HEK293 (cell line): Measurements from ENCODE around the gene PTH2.

Experiments
- CTCF ChIA-PET: fragments of 350-600 bp; formaldehyde crosslinking; extraction: SDS; loops from one replicate; lab custom pipeline; 2021; ENCODE audit warnings: antibody characterized with exemption; lab: Yijun Ruan, JAX
- POLR2A ChIA-PET: fragments of 300-600 bp; formaldehyde crosslinking; extraction: SDS; loops from one replicate; lab custom pipeline; 2020; ENCODE audit warnings: antibody characterized with exemption, inconsistent platforms; lab: Yijun Ruan, JAX
- H3K27ac ChIP-seq: fragments of 200-500 bp; sonication (Bioruptor generic); 2 replicates; pipeline ENCODE4 v1.5.1; 2014; ENCODE audit warnings: low read depth, low read length, control low read depth, inconsistent platforms; ENCODE audit errors: extremely low read depth
- H3K36me3 ChIP-seq, 2 experiments: fragments of 200-500 bp in 1 of 2; sonication (Bioruptor generic) in 1 of 2; 1 replicate in 1 of 2; 2 replicates in 1 of 2; pipeline ENCODE4 v1.5.1; 2014 to 2017; ENCODE audit warnings: inconsistent platforms in 2 of 2, low read length in 2 of 2; ENCODE audit not compliant: control insufficient read depth in 2 of 2, insufficient read depth in 1 of 2
- H3K4me1 ChIP-seq: fragments of 200-500 bp; sonication (Bioruptor generic); 2 replicates; pipeline ENCODE4 v1.5.1; 2014; ENCODE audit warnings: mild to moderate bottlenecking, low read length, inconsistent platforms; ENCODE audit not compliant: control insufficient read depth, insufficient read depth
- H3K4me3 ChIP-seq: 2 replicates; pipeline ENCODE4 v1.5.1; 2011; ENCODE audit warnings: low read depth, mild to moderate bottlenecking, control low read depth, low read length, moderate library complexity
- H3K9me3 ChIP-seq: fragments of 200-500 bp; sonication (Bioruptor generic); 2 replicates; pipeline ENCODE4 v1.5.1; 2014; ENCODE audit warnings: low read depth, low read length, inconsistent platforms; ENCODE audit not compliant: control insufficient read depth, insufficient read depth
- GFI1B ChIP-seq: fragments of 450-650 bp; formaldehyde crosslinking; IDR thresholded peaks from 2 replicates; pipeline ENCODE4 v1.5.1; 2016; ENCODE audit warnings: missing biosample characterization, missing genetic modification characterization
- GLIS1 ChIP-seq: fragments of 450-650 bp; formaldehyde crosslinking; IDR thresholded peaks from 2 replicates; pipeline ENCODE4 v1.5.1; 2016; ENCODE audit warnings: missing biosample characterization, missing genetic modification characterization
- IKZF3 ChIP-seq: fragments of 450-650 bp; IDR thresholded peaks from 2 replicates; pipeline ENCODE4 v1.5.0; 2018; ENCODE audit warnings: missing biosample characterization, mild to moderate bottlenecking, missing genetic modification characterization, moderate library complexity
- KLF8 ChIP-seq: fragments of 450-650 bp; formaldehyde crosslinking; IDR thresholded peaks from 2 replicates; pipeline ENCODE4 v1.5.1; 2016; ENCODE audit warnings: missing biosample characterization, missing genetic modification characterization
- OSR2 ChIP-seq: fragments of 450-650 bp; formaldehyde crosslinking; IDR thresholded peaks from 2 replicates; pipeline ENCODE4 v1.5.1; 2016; ENCODE audit warnings: missing biosample characterization, missing genetic modification characterization
- SETDB1 ChIP-seq: IDR thresholded peaks from one replicate; pipeline ENCODE4 v1.6.1; 2017; ENCODE audit warnings: mild to moderate bottlenecking, low read length, moderate library complexity, mixed read lengths; ENCODE audit not compliant: insufficient read length
- SP2 ChIP-seq: fragments of 450-650 bp; formaldehyde crosslinking; IDR thresholded peaks from 2 replicates; pipeline ENCODE4 v1.5.1; 2016; ENCODE audit warnings: missing biosample characterization, missing genetic modification characterization
- SP3 ChIP-seq: fragments of 450-650 bp; formaldehyde crosslinking; IDR thresholded peaks from 2 replicates; pipeline ENCODE4 v1.5.1; 2016; ENCODE audit warnings: missing biosample characterization, missing genetic modification characterization
- TRIM28 ChIP-seq: IDR thresholded peaks from 2 replicates; pipeline ENCODE4 v1.6.1; 2011; ENCODE audit warnings: low read length, control low read depth, borderline replicate concordance
- WT1 ChIP-seq: fragments of 450-650 bp; formaldehyde crosslinking; IDR thresholded peaks from 2 replicates; pipeline ENCODE4 v1.5.1; 2016; ENCODE audit warnings: missing biosample characterization, missing genetic modification characterization
- ZBTB17 ChIP-seq: fragments of 450-650 bp; formaldehyde crosslinking; IDR thresholded peaks from 2 replicates; pipeline ENCODE4 v1.5.1; 2016; ENCODE audit warnings: missing biosample characterization, missing genetic modification characterization
- ZBTB20 ChIP-seq: fragments of 450-650 bp; formaldehyde crosslinking; IDR thresholded peaks from 2 replicates; pipeline ENCODE4 v1.5.1; 2016; ENCODE audit warnings: missing biosample characterization, missing genetic modification characterization
- ZEB2 ChIP-seq: fragments of 450-650 bp; formaldehyde crosslinking; IDR thresholded peaks from 2 replicates; pipeline ENCODE4 v1.5.1; 2016; ENCODE audit warnings: missing biosample characterization, missing genetic modification characterization
- ZFP69B ChIP-seq: fragments of 450-650 bp; formaldehyde crosslinking; IDR thresholded peaks from 2 replicates; pipeline ENCODE4 v1.5.1; 2016; ENCODE audit warnings: missing biosample characterization, missing genetic modification characterization
- ZNF146 ChIP-seq: fragments of 450-650 bp; formaldehyde crosslinking; IDR thresholded peaks from 2 replicates; pipeline ENCODE4 v1.5.1; 2016; ENCODE audit warnings: missing biosample characterization, missing genetic modification characterization
- ZNF155 ChIP-seq: fragments of 450-650 bp; formaldehyde crosslinking; IDR thresholded peaks from 2 replicates; pipeline ENCODE4 v1.5.1; 2016; ENCODE audit warnings: missing biosample characterization, missing genetic modification characterization
- ZNF169 ChIP-seq: fragments of 450-650 bp; formaldehyde crosslinking; IDR thresholded peaks from 2 replicates; pipeline ENCODE4 v1.5.1; 2016; ENCODE audit warnings: missing biosample characterization, missing genetic modification characterization
- ZNF2 ChIP-seq: fragments of 450-650 bp; formaldehyde crosslinking; IDR thresholded peaks from 2 replicates; pipeline ENCODE4 v1.5.1; 2016; ENCODE audit warnings: missing biosample characterization, missing genetic modification characterization
- ZNF202 ChIP-seq: fragments of 450-650 bp; formaldehyde crosslinking; IDR thresholded peaks from 2 replicates; pipeline ENCODE4 v1.5.1; 2016; ENCODE audit warnings: missing biosample characterization, missing genetic modification characterization, borderline replicate concordance
- ZNF223 ChIP-seq: fragments of 450-650 bp; formaldehyde crosslinking; IDR thresholded peaks from 2 replicates; pipeline ENCODE4 v1.5.1; 2016; ENCODE audit warnings: missing biosample characterization, missing genetic modification characterization
- ZNF24 ChIP-seq: fragments of 450-650 bp; formaldehyde crosslinking; IDR thresholded peaks from 2 replicates; pipeline ENCODE4 v1.5.1; 2016; ENCODE audit warnings: missing biosample characterization, missing genetic modification characterization
- ZNF292 ChIP-seq: fragments of 450-650 bp; formaldehyde crosslinking; IDR thresholded peaks from 2 replicates; pipeline ENCODE4 v1.5.1; 2016; ENCODE audit warnings: low read depth, missing biosample characterization, missing genetic modification characterization, borderline replicate concordance
- ZNF335 ChIP-seq: fragments of 450-650 bp; formaldehyde crosslinking; conservative IDR thresholded peaks from 2 replicates; pipeline ENCODE4 v1.5.1; 2016; ENCODE audit warnings: missing biosample characterization, missing genetic modification characterization
- ZNF341 ChIP-seq: fragments of 450-650 bp; formaldehyde crosslinking; IDR thresholded peaks from 2 replicates; pipeline ENCODE4; 2016; ENCODE audit warnings: low read depth, missing biosample characterization, missing genetic modification characterization
- ZNF366 ChIP-seq: fragments of 450-650 bp; formaldehyde crosslinking; conservative IDR thresholded peaks from 2 replicates; pipeline ENCODE4 v1.5.1; 2016; ENCODE audit warnings: missing biosample characterization, missing genetic modification characterization
- ZNF561 ChIP-seq: fragments of 450-650 bp; IDR thresholded peaks from 2 replicates; pipeline ENCODE4 v1.5.1; 2018; ENCODE audit warnings: missing biosample characterization, missing genetic modification characterization, borderline replicate concordance
- ZNF600 ChIP-seq: fragments of 450-650 bp; formaldehyde crosslinking; IDR thresholded peaks from 2 replicates; pipeline ENCODE4 v1.5.1; 2016; ENCODE audit warnings: missing biosample characterization, missing genetic modification characterization
- ZNF660 ChIP-seq: fragments of 450-650 bp; IDR thresholded peaks from 2 replicates; pipeline ENCODE4 v1.5.1; 2018; ENCODE audit warnings: missing biosample characterization, mild to moderate bottlenecking, missing genetic modification characterization
- ZSCAN30 ChIP-seq: fragments of 450-650 bp; IDR thresholded peaks from 2 replicates; pipeline ENCODE4 v1.5.1; 2018; ENCODE audit warnings: missing biosample characterization, mild to moderate bottlenecking, missing genetic modification characterization, moderate library complexity
- ZXDB ChIP-seq: fragments of 450-650 bp; formaldehyde crosslinking; IDR thresholded peaks from 2 replicates; pipeline ENCODE4 v1.5.1; 2016; ENCODE audit warnings: missing biosample characterization, missing genetic modification characterization
- TF ChIP-seq, protein P1 (sequence below): fragments of 450-650 bp; formaldehyde crosslinking; conservative IDR thresholded peaks from 2 replicates; pipeline ENCODE4 v1.5.1; 2016; ENCODE audit warnings: low read depth, missing biosample characterization, missing genetic modification characterization
- TF ChIP-seq, protein P2 (sequence below): fragments of 450-650 bp; IDR thresholded peaks from 2 replicates; pipeline ENCODE4 v1.5.1; 2018; ENCODE audit warnings: missing biosample characterization, mild to moderate bottlenecking, missing genetic modification characterization
- TF ChIP-seq, protein P3 (sequence below): sonication (generic); formaldehyde crosslinking; IDR thresholded peaks from 2 replicates; pipeline ENCODE4 v1.8.1; 2022; ENCODE audit warnings: mild to moderate bottlenecking, moderate library complexity, missing genetic modification reagents

PTH2 gene

DNA sequence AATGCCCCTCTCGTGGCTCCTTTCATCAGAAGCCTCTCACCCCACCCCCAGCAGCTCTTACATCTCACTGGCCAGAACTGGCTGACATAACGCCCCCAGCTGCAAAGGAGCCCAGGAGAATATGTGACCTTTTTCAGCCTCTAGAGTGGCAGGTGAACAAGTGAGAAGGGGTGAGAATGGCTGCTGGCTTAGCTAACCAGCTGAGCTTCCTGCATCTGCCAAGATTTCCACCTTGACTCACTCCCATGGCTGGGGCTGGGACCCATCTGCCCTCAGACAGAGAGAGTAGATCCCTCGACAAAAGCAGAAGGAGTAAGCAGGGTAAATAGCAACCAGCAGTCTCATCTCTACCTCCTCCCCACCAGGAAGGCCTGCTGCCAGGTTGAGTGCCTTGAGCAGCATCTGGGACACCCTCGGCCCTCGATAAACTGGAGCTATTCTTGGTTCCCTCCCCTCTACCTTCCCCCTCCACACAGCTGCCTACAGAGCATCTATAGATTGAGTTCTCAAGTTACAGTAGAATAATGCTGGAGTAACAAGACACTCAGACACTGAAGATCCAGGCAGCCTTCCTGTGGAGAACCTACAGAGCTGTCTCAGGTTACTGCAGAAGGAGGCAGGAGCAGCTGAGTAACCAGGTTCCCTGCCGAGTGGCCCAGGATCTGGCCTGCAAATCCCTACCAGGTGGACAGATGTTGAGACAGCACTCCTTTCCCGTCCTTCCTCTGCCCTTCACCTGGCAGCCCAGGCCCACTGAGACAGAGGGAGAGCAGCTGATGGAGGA lies 19.6 kb downstream of the PTH2 start:
- ChIA-PET POLR2A (interaction anchor here (0.5 to 1.8 kb wide), 7 partner anchors 12 to 272 kb away, joined by 3 to 9 read pairs (median 3); partner anchors contain the start of gene ALDH16A1), CTCF (interaction anchor here (0.5 to 1.3 kb wide), 6 partner anchors 10 to 275 kb away, joined by 3 to 5 read pairs (median 4); no protein-coding TSS in a partner anchor)
- H3K4me3 ChIP-seq: no peak overlapping the region
- peaks cover 10% of the 10 kb centered on the region for H3K4me1 ChIP-seq
- no peaks in the 10 kb centered on the region for H3K9me3 ChIP-seq
- H3K36me3 ChIP-seq: no peaks in the 10 kb centered on the region
- H3K27ac ChIP-seq: peak overlapping the region; percentile 74
- TF ChIP-seq ZNF223 (tag by site-specific recombination) (peak; percentile 85), ZNF2 (tag by site-specific recombination) (peak; percentile 90), ZSCAN30 (peak; percentile 73; the same call in 1 of the 2 replicates), ZNF155 (no peak), SP3 (tag by site-specific recombination) (peak; percentile 25; the same call in 1 of the 2 replicates), TRIM28 (peak; percentile 97), ZNF561 (peak; percentile 79; the same call in 1 of the 2 replicates), KLF8 (tag by site-specific recombination) (peak; percentile 76), ZNF169 (tag by site-specific recombination) (no peak), ZFP69B (tag by site-specific recombination) (0 out of 2 replicates have a peak, but pooled peaks have one; percentile 22), ZNF341 (peak; percentile 96), ZNF146 (tag by site-specific recombination) (no peak), GFI1B (tag by site-specific recombination) (no peak), ZNF366 (tag by site-specific recombination) (peak; percentile 74), OSR2 (tag by site-specific recombination) (peak; percentile 95), ZNF292 (tag by site-specific recombination) (no peak), WT1 (tag by site-specific recombination) (peak; percentile 55; the same call in 1 of the 2 replicates), ZNF600 (tag by site-specific recombination) (peak; percentile 96), ZNF660 (tag by site-specific recombination) (peak; percentile 82), ZNF202 (tag by site-specific recombination) (no peak), GLIS1 (peak; percentile 60), ZNF335 (tag by site-specific recombination) (peak; percentile 61), ZNF24 (0 out of 2 replicates have a peak, but pooled peaks have one; percentile 48), ZXDB (tag by site-specific recombination) (peak; percentile 65), ZBTB20 (tag by site-specific recombination) (peak; percentile 51), ZBTB17 (peak; percentile 99), ZEB2 (tag by site-specific recombination) (peak; percentile 33; the same call in 1 of the 2 replicates), IKZF3 (tag by site-specific recombination) (peak; percentile 91), SETDB1 (peak; percentile 70), SP2 (tag by site-specific recombination) (peak; percentile 14; the same call in 1 of the 2 replicates)
- TF ChIP-seq, protein P1, sequence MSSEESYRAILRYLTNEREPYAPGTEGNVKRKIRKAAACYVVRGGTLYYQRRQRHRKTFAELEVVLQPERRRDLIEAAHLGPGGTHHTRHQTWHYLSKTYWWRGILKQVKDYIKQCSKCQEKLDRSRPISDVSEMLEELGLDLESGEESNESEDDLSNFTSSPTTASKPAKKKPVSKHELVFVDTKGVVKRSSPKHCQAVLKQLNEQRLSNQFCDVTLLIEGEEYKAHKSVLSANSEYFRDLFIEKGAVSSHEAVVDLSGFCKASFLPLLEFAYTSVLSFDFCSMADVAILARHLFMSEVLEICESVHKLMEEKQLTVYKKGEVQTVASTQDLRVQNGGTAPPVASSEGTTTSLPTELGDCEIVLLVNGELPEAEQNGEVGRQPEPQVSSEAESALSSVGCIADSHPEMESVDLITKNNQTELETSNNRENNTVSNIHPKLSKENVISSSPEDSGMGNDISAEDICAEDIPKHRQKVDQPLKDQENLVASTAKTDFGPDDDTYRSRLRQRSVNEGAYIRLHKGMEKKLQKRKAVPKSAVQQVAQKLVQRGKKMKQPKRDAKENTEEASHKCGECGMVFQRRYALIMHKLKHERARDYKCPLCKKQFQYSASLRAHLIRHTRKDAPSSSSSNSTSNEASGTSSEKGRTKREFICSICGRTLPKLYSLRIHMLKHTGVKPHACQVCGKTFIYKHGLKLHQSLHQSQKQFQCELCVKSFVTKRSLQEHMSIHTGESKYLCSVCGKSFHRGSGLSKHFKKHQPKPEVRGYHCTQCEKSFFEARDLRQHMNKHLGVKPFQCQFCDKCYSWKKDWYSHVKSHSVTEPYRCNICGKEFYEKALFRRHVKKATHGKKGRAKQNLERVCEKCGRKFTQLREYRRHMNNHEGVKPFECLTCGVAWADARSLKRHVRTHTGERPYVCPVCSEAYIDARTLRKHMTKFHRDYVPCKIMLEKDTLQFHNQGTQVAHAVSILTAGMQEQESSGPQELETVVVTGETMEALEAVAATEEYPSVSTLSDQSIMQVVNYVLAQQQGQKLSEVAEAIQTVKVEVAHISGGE (tag by site-specific recombination): peak; percentile 71
- TF ChIP-seq, protein P2, sequence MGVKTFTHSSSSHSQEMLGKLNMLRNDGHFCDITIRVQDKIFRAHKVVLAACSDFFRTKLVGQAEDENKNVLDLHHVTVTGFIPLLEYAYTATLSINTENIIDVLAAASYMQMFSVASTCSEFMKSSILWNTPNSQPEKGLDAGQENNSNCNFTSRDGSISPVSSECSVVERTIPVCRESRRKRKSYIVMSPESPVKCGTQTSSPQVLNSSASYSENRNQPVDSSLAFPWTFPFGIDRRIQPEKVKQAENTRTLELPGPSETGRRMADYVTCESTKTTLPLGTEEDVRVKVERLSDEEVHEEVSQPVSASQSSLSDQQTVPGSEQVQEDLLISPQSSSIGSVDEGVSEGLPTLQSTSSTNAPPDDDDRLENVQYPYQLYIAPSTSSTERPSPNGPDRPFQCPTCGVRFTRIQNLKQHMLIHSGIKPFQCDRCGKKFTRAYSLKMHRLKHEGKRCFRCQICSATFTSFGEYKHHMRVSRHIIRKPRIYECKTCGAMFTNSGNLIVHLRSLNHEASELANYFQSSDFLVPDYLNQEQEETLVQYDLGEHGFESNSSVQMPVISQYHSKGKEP (tag by site-specific recombination): peak; percentile 62
- TF ChIP-seq, protein P3, sequence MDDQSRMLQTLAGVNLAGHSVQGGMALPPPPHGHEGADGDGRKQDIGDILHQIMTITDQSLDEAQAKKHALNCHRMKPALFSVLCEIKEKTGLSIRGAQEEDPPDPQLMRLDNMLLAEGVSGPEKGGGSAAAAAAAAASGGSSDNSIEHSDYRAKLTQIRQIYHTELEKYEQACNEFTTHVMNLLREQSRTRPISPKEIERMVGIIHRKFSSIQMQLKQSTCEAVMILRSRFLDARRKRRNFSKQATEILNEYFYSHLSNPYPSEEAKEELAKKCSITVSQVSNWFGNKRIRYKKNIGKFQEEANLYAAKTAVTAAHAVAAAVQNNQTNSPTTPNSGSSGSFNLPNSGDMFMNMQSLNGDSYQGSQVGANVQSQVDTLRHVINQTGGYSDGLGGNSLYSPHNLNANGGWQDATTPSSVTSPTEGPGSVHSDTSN (CRISPR knock-in tag): 0 out of 2 replicates have a peak, but pooled peaks have one; percentile 51
